GM19463 (cell line): ENCODE measurements around the gene PPL.

ENCODE experiments used
- ATAC-seq: cut with Tn5 transposase; IDR thresholded peaks from one replicate; pipeline ENCODE4 v1.9.1; 2021; ENCODE audit warnings: mild to moderate bottlenecking, moderate library complexity; ENCODE audit not compliant: unreplicated experiment

PPL gene

GRCh38 chr16:4839942-4840341 lies 97.0 kb downstream of the PPL start:
- no peak for ATAC-seq

DNA sequence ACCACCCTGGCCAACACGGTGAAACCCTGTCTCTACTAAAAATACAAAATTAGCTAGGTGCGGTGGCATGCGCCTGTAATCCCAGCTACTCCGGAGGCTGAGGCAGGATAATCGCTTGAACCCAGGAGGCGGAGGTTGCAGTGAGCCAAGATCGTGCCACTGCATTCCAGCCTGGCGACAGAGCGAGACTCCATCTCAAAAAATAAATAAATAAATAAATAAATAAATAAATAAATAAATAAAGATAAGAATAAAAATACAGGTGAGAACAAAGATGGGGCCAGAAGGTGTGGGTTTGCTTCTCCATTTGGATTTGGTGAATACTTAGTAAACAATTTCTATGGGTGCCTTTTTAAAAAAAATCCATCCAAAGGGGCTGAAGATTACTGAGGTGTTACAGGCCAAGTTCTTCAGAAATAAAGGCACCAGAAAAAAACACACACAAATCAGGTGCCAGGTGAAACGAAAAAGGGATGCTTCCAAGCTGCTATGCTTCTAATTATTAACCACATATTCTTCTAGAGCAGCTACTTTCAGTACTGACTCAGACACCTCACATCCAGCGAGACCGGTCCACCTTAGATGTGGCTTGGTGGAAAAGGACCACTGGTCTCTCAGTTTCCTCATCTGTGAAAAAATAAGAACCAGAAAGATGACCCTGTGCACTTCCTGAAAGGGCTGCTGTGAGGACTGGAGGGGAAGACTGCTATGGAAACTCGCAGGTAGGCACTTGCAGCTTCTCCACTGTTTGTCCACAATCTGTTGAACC lies 99.0 kb downstream of the PPL start:
- ATAC-seq: no peak

- ATAC-seq: no peak
These were observed 100.2 kb downstream of the PPL start for GRCh38 chr16:4836727-4837126.

GRCh38 chr16:4833584-4833983 lies 103.4 kb downstream of the PPL start:
- no peak for ATAC-seq

GRCh38 chr16:4832698-4833343 lies 104.1 kb downstream of the PPL start:
- ATAC-seq: no peak
